OCI-LY1 (cell line): Measurements from ENCODE around the gene KIFBP.

Source experiments
- H2AFZ ChIP-seq: fragments of 200-600 bp; sonication (generic), shearing (Covaris generic); 2 replicates; pipeline ENCODE4 v1.6.0; 2014; ENCODE audit warnings: antibody characterized with exemption, mild to moderate bottlenecking, low read length
- H3F3A ChIP-seq: fragments of 200-600 bp; sonication (generic), shearing (Covaris generic); 2 replicates; pipeline ENCODE4 v1.6.0; 2014; ENCODE audit warnings: mild to moderate bottlenecking, antibody characterized with exemption, low read length, moderate library complexity; ENCODE audit not compliant: insufficient read depth
- H3K27ac ChIP-seq: fragments of 200-600 bp; sonication (generic); 2 replicates; pipeline ENCODE4 v1.5.1; 2014; ENCODE audit warnings: low read length, mixed run types, mild to moderate bottlenecking, low read depth; ENCODE audit not compliant: poor library complexity, severe bottlenecking
- H3K27me3 ChIP-seq: fragments of 200-600 bp; sonication (generic); 2 replicates; pipeline ENCODE4 v1.6.0; 2014; ENCODE audit warnings: antibody characterized with exemption, mild to moderate bottlenecking, low read length, moderate library complexity; ENCODE audit not compliant: insufficient read depth
- H3K36me3 ChIP-seq: fragments of 200-600 bp; sonication (generic); 2 replicates; pipeline ENCODE4 v1.6.1; 2014; ENCODE audit warnings: mild to moderate bottlenecking, antibody characterized with exemption, low read length, moderate library complexity, mixed read lengths; ENCODE audit not compliant: insufficient read depth
- H3K4me1 ChIP-seq: fragments of 200-600 bp; sonication (generic); 2 replicates; pipeline ENCODE4 v1.5.1; 2014; ENCODE audit warnings: mild to moderate bottlenecking, low read length, moderate library complexity; ENCODE audit not compliant: insufficient read depth, severe bottlenecking
- H3K4me2 ChIP-seq: fragments of 200-600 bp; sonication (generic), shearing (Covaris generic); 2 replicates; pipeline ENCODE4 v1.6.1; 2014; ENCODE audit warnings: low read length
- H3K4me3 ChIP-seq: fragments of 200-600 bp; sonication (generic); 2 replicates; pipeline ENCODE4 v1.5.1; 2014; ENCODE audit warnings: low read length, low read depth, mild to moderate bottlenecking, mixed read lengths; ENCODE audit not compliant: poor library complexity, severe bottlenecking
- H3K79me2 ChIP-seq: fragments of 200-600 bp; shearing (Covaris generic); 2 replicates; pipeline ENCODE4 v1.6.1; 2016; ENCODE audit warnings: mixed run types, low read length, mixed read lengths; ENCODE audit not compliant: insufficient read depth
- H3K9ac ChIP-seq: fragments of 200-600 bp; sonication (generic), shearing (Covaris generic); 2 replicates; pipeline ENCODE4 v1.6.1; 2014; ENCODE audit warnings: mild to moderate bottlenecking, low read length, mixed read lengths
- H3K9me2 ChIP-seq: fragments of 200-600 bp; sonication (generic), shearing (Covaris generic); 2 replicates; pipeline ENCODE4 v1.6.1; 2014; ENCODE audit warnings: low read depth, mild to moderate bottlenecking, low read length, mixed read lengths
- H3K9me3 ChIP-seq: fragments of 200-600 bp; shearing (Covaris generic); 2 replicates; pipeline ENCODE4 v1.6.1; 2014; ENCODE audit warnings: low read length, mixed read lengths
- H4K20me1 ChIP-seq: fragments of 200-600 bp; sonication (generic), shearing (Covaris generic); 2 replicates; pipeline ENCODE4 v1.6.0; 2016; ENCODE audit warnings: mild to moderate bottlenecking, low read length; ENCODE audit not compliant: insufficient read depth
- CTCF ChIP-seq: fragments of 200-600 bp; sonication (generic), shearing (Covaris generic); IDR thresholded peaks from 2 replicates; pipeline ENCODE4 v1.5.1; 2017; ENCODE audit warnings: mild to moderate bottlenecking, antibody characterized with exemption, low read length, moderate library complexity, mixed read lengths
- EZH2 ChIP-seq: fragments of 200-600 bp; sonication (generic), shearing (Covaris generic); IDR thresholded peaks from 2 replicates; pipeline ENCODE4 v1.8.0; 2017; ENCODE audit warnings: borderline replicate concordance, mixed run types, mild to moderate bottlenecking, antibody characterized with exemption, low read length, moderate library complexity, mixed read lengths

The KIFBP gene

GRCh38 chr10:68989317-68989990, 851 bp downstream of the KIFBP start:
- H3K79me2 ChIP-seq, result no peaks in the 10 kb centered on the region
- H2AFZ ChIP-seq, result no peak overlapping the region
- no peaks in the 10 kb centered on the region for H3K9me2 ChIP-seq
- H3K4me1 ChIP-seq, result peaks cover 37% of the 10 kb centered on the region
- no peaks in the 10 kb centered on the region for H3K27me3 ChIP-seq
- H3K9ac ChIP-seq, result peak overlapping the region; percentile 62
- no peaks in the 10 kb centered on the region for H3F3A ChIP-seq
- peak overlapping the region; percentile 21 for H3K27ac ChIP-seq
- H3K4me3 ChIP-seq, result peak overlapping the region; percentile 66
- no peaks in the 10 kb centered on the region for H4K20me1 ChIP-seq
- TF ChIP-seq CTCF (no peak), EZH2 (no peak)
- peak overlapping the region; percentile 73 for H3K4me2 ChIP-seq
- peaks cover 13% of the 10 kb centered on the region for H3K36me3 ChIP-seq
- no peaks in the 10 kb centered on the region for H3K9me3 ChIP-seq

DNA sequence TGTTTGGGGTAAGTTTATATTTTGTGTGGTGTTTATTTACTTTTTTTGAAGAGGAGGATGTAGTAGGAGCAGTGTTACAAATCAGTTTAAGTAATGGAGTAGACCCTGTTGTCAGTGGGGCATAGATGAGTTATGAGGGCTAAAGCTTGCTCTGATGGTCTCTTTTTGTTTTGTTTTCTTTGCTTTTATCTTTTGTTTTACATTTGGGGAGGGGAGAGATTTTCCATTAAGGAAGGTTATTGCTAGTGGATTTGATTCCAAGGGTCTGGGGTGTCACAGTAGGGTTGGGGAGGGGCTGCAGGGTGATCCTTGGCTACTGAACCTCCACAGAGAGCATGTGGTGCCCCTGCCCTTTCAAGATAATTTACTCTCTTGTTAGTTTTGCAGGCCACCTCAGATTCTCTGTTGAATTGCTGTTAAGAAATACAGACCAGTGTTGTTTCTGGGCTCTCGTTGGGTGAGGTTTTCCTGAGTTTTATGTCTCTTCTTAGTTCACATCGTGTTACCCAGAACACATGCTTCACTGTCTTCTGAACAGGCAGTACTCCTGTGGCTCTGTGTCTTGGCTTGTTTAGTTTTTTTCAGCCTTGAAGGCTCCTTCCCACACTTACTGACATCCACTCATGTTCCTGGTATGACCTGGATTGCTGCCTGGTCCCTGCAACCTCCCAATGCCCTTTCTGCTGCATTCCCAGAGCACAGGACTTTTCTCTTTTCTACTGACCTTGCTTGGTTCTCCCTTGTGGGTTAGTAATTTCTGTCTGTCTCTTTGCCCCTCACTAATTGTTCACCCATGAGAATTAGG, 4.2 kb downstream of the KIFBP start:
- H3K4me1 ChIP-seq, result peaks cover 36% of the 10 kb centered on the region
- H3K9ac ChIP-seq, result no peak overlapping the region
- H3K4me2 ChIP-seq, result no peak overlapping the region; the same call in 1 of the 2 replicates
- no peaks in the 10 kb centered on the region for H3K9me3 ChIP-seq
- no peak overlapping the region for H2AFZ ChIP-seq
- no peak overlapping the region for H3K4me3 ChIP-seq
- H3K27ac ChIP-seq, result no peak overlapping the region
- TF ChIP-seq CTCF (no peak), EZH2 (no peak)
- H3K36me3 ChIP-seq, result no peaks in the 10 kb centered on the region
- no peaks in the 10 kb centered on the region for H3K27me3 ChIP-seq
- no peaks in the 10 kb centered on the region for H3K79me2 ChIP-seq
- H3K9me2 ChIP-seq, result no peaks in the 10 kb centered on the region
- H3F3A ChIP-seq, result no peaks in the 10 kb centered on the region
- no peaks in the 10 kb centered on the region for H4K20me1 ChIP-seq

GRCh38 chr10:68997211-68997610, 8.6 kb downstream of the KIFBP start:
- Histone ChIP-seq H3K9ac (no peak overlapping the region), H3K9me3 (no peaks in the 10 kb centered on the region), H3K27ac (no peak overlapping the region), H4K20me1 (no peaks in the 10 kb centered on the region), H3K27me3 (no peaks in the 10 kb centered on the region), H3K9me2 (no peaks in the 10 kb centered on the region), H3K79me2 (no peaks in the 10 kb centered on the region), H2AFZ (no peak overlapping the region), H3F3A (no peaks in the 10 kb centered on the region), H3K36me3 (peaks cover 5% of the 10 kb centered on the region), H3K4me1 (peaks cover 12% of the 10 kb centered on the region), H3K4me2 (no peak overlapping the region), H3K4me3 (no peak overlapping the region)
- TF ChIP-seq EZH2 (no peak), CTCF (no peak)
